ENCODE measurements around the gene UGT2B28.
"Not testable (repeated sequence)": the region's sequence is repeated elsewhere in the genome, so short reads cannot be mapped to it uniquely, and the experiment has no call there.

The UGT2B28 gene

DNA sequence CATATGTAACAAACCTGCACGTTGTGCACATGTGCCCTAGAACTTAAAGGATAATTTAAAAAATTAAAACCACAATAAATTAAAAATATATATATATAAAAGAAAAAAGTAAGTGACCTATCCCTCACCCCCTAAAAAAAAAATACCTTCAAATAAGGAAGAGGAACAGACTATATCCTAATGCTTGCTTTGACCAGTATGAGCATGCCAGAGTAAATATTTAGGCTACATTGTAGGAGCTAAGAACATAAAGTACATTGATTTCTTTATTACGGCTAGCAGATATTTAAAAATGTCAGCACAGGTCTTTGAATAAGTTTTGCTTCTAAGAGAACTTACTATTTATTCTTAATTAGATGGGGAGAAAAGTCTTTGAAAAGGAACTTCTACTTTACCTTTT lies 62.8 kb downstream of the UGT2B28 start:
- in situ Hi-C loops (cut with MboI; ENCODE audit: low sequenced_read_pairs) = not testable (repeated sequence)

DNA sequence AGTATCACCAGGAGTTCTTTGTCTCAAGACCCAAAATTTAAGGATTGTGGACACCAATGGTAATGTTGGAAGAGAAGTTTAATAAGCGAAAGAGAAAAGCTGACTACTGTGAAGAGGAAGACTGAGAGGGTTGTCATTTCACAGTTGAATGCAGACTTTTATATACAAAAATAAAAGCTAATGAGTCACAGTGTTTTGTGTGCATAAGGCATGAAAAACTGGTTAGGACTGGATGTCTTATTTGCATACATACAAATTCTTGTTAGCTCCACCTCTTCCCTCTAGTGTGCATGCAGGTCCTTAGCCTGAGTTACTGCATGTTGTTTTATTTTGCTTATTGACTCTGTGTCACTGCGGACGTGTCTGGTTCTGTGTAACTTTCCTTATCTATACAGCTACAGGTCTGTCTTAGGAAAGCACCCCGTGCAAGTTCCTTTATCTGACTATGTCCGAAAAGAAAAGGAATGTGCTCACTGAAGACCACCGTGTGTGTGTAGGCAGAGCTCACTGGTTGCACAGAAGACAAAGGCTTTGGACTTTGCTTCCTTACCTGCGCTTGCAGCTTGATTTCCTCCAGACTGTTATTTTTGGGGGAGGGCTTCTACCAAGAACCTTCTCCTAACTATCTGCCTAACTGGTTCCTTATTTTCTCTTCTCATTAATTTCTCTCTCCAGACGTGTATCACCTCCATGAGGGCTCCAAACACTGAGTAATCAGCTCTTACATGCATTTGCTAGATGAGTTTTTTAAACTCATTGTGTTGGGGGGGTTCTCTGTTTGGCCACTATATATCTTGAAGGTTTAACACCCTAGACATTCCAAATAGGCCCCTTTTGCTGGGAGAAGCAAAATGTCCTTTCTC lies 63.5 kb downstream of the UGT2B28 start:
- in situ Hi-C loops (cut with MboI; ENCODE audit: low sequenced_read_pairs) = not testable (repeated sequence)

Measured in HL-60/S4 treated with retinoic acid at 250 ng/mL for 4 days and 3 days (cell line).